Astrocyte of the cerebellum (primary cell): Measurements from ENCODE around the gene ADAMTS16.

Experiments
- DNase-seq: peaks from one replicate; pipeline ENCODE4 v3.0.0-alpha.2; 2011; ENCODE audit warnings: low read depth
- H3K4me3 ChIP-seq: 2 replicates; pipeline ENCODE4 v1.5.1; 2011; ENCODE audit warnings: mild to moderate bottlenecking, low read depth, low read length, moderate library complexity
- CTCF ChIP-seq: IDR thresholded peaks from 2 replicates; pipeline ENCODE4 v1.5.1; 2012; ENCODE audit warnings: low read length, low read depth, moderate library complexity, mild to moderate bottlenecking; ENCODE audit errors: missing control alignments
- in situ Hi-C: cut with HindIII; loops from 2 replicates; pipeline ENCODE4 v1.10.0; 2017; ENCODE audit warnings: low sequenced_read_pairs

ADAMTS16 gene

GRCh38 chr5:5314166-5314565, 174.0 kb downstream of the ADAMTS16 start:
- DNase-seq = no peak
- TF ChIP-seq CTCF = no peak
- no peak overlapping the region for H3K4me3 ChIP-seq
- in situ Hi-C loops = no loop called here

- no peak for DNase-seq
- no peak overlapping the region for H3K4me3 ChIP-seq
- no peak for TF ChIP-seq CTCF
- in situ Hi-C loops = no loop called here
Measured at GRCh38 chr5:5314626-5315025, 174.5 kb downstream of the ADAMTS16 start.

- DNase-seq = no peak
- TF ChIP-seq CTCF = no peak
- in situ Hi-C loops = no loop called here
- H3K4me3 ChIP-seq = no peak overlapping the region
Measured at GRCh38 chr5:5315068-5315980, 175.2 kb downstream of the ADAMTS16 start.

GRCh38 chr5:5316334-5316733, 176.2 kb downstream of the ADAMTS16 start:
- in situ Hi-C loops = no loop called here
- DNase-seq = no peak
- no peak overlapping the region for H3K4me3 ChIP-seq
- TF ChIP-seq CTCF = no peak

GRCh38 chr5:5317976-5318375, 177.8 kb downstream of the ADAMTS16 start:
- no peak for TF ChIP-seq CTCF
- in situ Hi-C loops = no loop called here
- H3K4me3 ChIP-seq = no peak overlapping the region
- DNase-seq = no peak

- no peak for TF ChIP-seq CTCF
- in situ Hi-C loops = no loop called here
- H3K4me3 ChIP-seq = no peak overlapping the region
Measured at GRCh38 chr5:5318426-5319190, 178.5 kb downstream of the ADAMTS16 start.

More at GRCh38 chr5:5318426-5319190, 178.5 kb downstream of the ADAMTS16 start:
- DNase-seq = peak; percentile 43
